A204.1 (cell line): ENCODE results near the gene TPH2.
A peak's percentile ranks its signal among the peaks of the same experiment; 100 is the strongest.

ENCODE experiments used
- FAIRE-seq: peaks from 2 replicates; lab custom pipeline; 2012; peaks lifted over from hg19 to GRCh38; lab: Jason Lieb, UNC

TPH2 gene

GRCh38 chr12:71958993-71959578 is 20.4 kb downstream of the TPH2 start:
- no peak for FAIRE-seq

- no peak for FAIRE-seq
Measured at GRCh38 chr12:71967211-71967610, 28.6 kb downstream of the TPH2 start.

GRCh38 chr12:71969330-71969729 is 30.7 kb downstream of the TPH2 start:
- FAIRE-seq: no peak

GRCh38 chr12:71970031-71970430 is 31.4 kb downstream of the TPH2 start:
- no peak for FAIRE-seq

- no peak for FAIRE-seq
Measured at GRCh38 chr12:71972441-71973074, 33.9 kb downstream of the TPH2 start.

GRCh38 chr12:71973687-71974086 is 35.0 kb downstream of the TPH2 start:
- no peak for FAIRE-seq

GRCh38 chr12:71980538-71980937 is 41.9 kb downstream of the TPH2 start:
- no peak for FAIRE-seq

GRCh38 chr12:71981149-71981548 is 42.5 kb downstream of the TPH2 start:
- no peak for FAIRE-seq

- no peak for FAIRE-seq
Measured at GRCh38 chr12:71994715-71995114, 56.1 kb downstream of the TPH2 start.

- FAIRE-seq: no peak
Measured at GRCh38 chr12:71999795-72000194, 61.1 kb downstream of the TPH2 start.

GRCh38 chr12:72000969-72001648 is 62.5 kb downstream of the TPH2 start:
- no peak for FAIRE-seq

GRCh38 chr12:72006766-72007165 is 68.1 kb downstream of the TPH2 start:
- no peak for FAIRE-seq

- FAIRE-seq: no peak
Measured at GRCh38 chr12:72010356-72010755, 71.7 kb downstream of the TPH2 start.

GRCh38 chr12:72011374-72011773 is 72.7 kb downstream of the TPH2 start:
- FAIRE-seq: no peak

- no peak for FAIRE-seq
Measured at GRCh38 chr12:72012874-72013273, 74.2 kb downstream of the TPH2 start.

- FAIRE-seq: no peak
Measured at GRCh38 chr12:72015895-72016294, 77.2 kb downstream of the TPH2 start.

- peak; percentile 85 for FAIRE-seq
Measured at GRCh38 chr12:72017054-72017651, 78.5 kb downstream of the TPH2 start.

GRCh38 chr12:72018036-72018435 is 79.4 kb downstream of the TPH2 start:
- no peak for FAIRE-seq

- no peak for FAIRE-seq
Measured at GRCh38 chr12:72024613-72025012, 86.0 kb downstream of the TPH2 start.

- no peak for FAIRE-seq
Measured at GRCh38 chr12:72025524-72025923, 86.9 kb downstream of the TPH2 start.

GRCh38 chr12:72028966-72029365 is 90.3 kb downstream of the TPH2 start:
- no peak for FAIRE-seq

GRCh38 chr12:72030277-72030676 is 91.6 kb downstream of the TPH2 start:
- no peak for FAIRE-seq

- no peak for FAIRE-seq
Measured at GRCh38 chr12:72031066-72031465, 92.4 kb downstream of the TPH2 start.
